Spleen (tissue), 11 donors: ENCODE measurements around the gene TBX2. TPM values are rescaled to one million over a fixed set of nuclear protein-coding genes. Genes with fewer than 3 reads are reported as not detected.

ENCODE experiments used
- DNase-seq: peaks from one replicate; pipeline ENCODE4 v3.0.0-alpha.2; 2020
- H3K27ac ChIP-seq, 8 donors: fragments of 200-600 bp; sonication (generic) in 7 of 8; 1 replicate in 4 of 8; 2 replicates in 4 of 8; pipeline versions ENCODE4 v1.5.0 to v1.8.0; 2016 to 2021; ENCODE audit warnings: inconsistent platforms in 4 of 8, mild to moderate bottlenecking in 4 of 8, moderate library complexity in 1 of 8
- H3K27me3 ChIP-seq, 7 donors: fragments of 200-600 bp; sonication (generic) in 6 of 7; replicated peaks in 1 of 7; 1 replicate in 4 of 7; 2 replicates in 3 of 7; pipeline versions ENCODE4 v1.5.0 to v1.8.0; 2016 to 2021; ENCODE audit warnings: inconsistent platforms in 3 of 7, mild to moderate bottlenecking in 1 of 7
- H3K36me3 ChIP-seq, 6 donors: fragments of 200-600 bp; sonication (generic) in 5 of 6; 1 replicate in 4 of 6; 2 replicates in 2 of 6; pipeline versions ENCODE4 v1.5.0 to v1.8.0; 2016 to 2021; ENCODE audit warnings: inconsistent platforms in 2 of 6
- H3K4me1 ChIP-seq, 6 donors: fragments of 200-600 bp; sonication (generic) in 5 of 6; 1 replicate in 3 of 6; 2 replicates in 3 of 6; pipeline versions ENCODE4 v1.5.0 to v1.8.0; 2016 to 2021; ENCODE audit warnings: inconsistent platforms in 3 of 6
- H3K4me3 ChIP-seq, 8 donors: fragments of 200-600 bp; sonication (generic) in 7 of 8; 1 replicate in 4 of 8; 2 replicates in 4 of 8; pipeline versions ENCODE4 v1.5.0 to v1.8.0; 2016 to 2021; ENCODE audit warnings: inconsistent platforms in 4 of 8, mild to moderate bottlenecking in 4 of 8, moderate library complexity in 2 of 8
- H3K9me3 ChIP-seq, 8 donors: fragments of 200-600 bp; sonication (generic) in 7 of 8; 1 replicate in 4 of 8; 2 replicates in 4 of 8; pipeline versions ENCODE4 v1.5.0 to v1.8.0; 2016 to 2021; ENCODE audit warnings: inconsistent platforms in 4 of 8
- POLR2A ChIP-seq, 3 donors: fragments of 450-650 bp; IDR thresholded peaks; one replicate each; pipeline ENCODE4 v1.5.1; 2017; ENCODE audit warnings: antibody characterized with exemption in 3 of 3, mild to moderate bottlenecking in 1 of 3
- POLR2AphosphoS5 ChIP-seq, 3 donors: sonication (generic); formaldehyde crosslinking; IDR thresholded peaks; one replicate each; pipeline ENCODE4 v1.5.1; 2017; ENCODE audit warnings: antibody characterized with exemption in 3 of 3
- WGBS, 5 donors: extraction: QIAGEN DNeasy Blood & Tissue Kit in 3 of 5; methylation state at CpG; one replicate each; pipeline versions ENCODE4 v1.1.5 to v1.1.7; 2013 to 2018; 5-methylcytosine and 5-hydroxymethylcytosine counted together
- intact Hi-C: fragments of 100-400 bp; cut with DNase I; formaldehyde crosslinking; loops from one replicate; pipeline ENCODE4 v1.15.0; 2023; ENCODE audit warnings: low total_unique reads
- polyA plus RNA-seq, 3 donors: library from polyadenylated mRNA; stranded (reverse); fragments of 200-250 nt; gene quantifications; one replicate each; pipeline ENCODE4 v1.2.1, GENCODE V29; 2013
- total RNA-seq, 7 donors: library from RNA; depleted of rRNA in 3 of 7; stranded (reverse); fragments of >200 nt in 3 of 7; fragmentation: NEBNext Ultra II Directional in 4 of 7; extraction: Animal tissue kit (Norgen Biotek cat#: 25700) in 4 of 7; gene quantifications; one replicate each; pipeline versions ENCODE4 v1.1.0 to v1.2.1, GENCODE V29; 2016 to 2021
- TF ChIP-seq, protein P1 (sequence below), 11 experiments: fragments of 200-600 bp in 7 of 11; fragments of 450-650 bp in 4 of 11; sonication (generic) in 4 of 11; IDR thresholded peaks in 8 of 11; conservative IDR thresholded peaks in 3 of 11; 1 replicate in 7 of 11; 2 replicates in 4 of 11; pipeline versions ENCODE4 v1.4.0 to v1.8.0; 2016 to 2021; ENCODE audit warnings: antibody characterized with exemption in 11 of 11, inconsistent platforms in 4 of 11, mild to moderate bottlenecking in 1 of 11
- donor health status: healthy with polysubstance abuse.
- donor health status: DM: no; HTN: no; CAD: no; lungs with moderate emphysema.
- donor health status: DM: no; HTN: no; CAD: no.
- donor health status: Bipolar disorder and iron deficiency.
- donor health status: healthy.
- donor health status: DM: no; HTN: no; CAD: no.
- donor health status: DM: yes; HTN: yes; CAD: no.

The TBX2 gene
- total and polyA plus RNA-seq, 10 donors = 6.4 to 57.6 (median 24.1) TPM

DNA sequence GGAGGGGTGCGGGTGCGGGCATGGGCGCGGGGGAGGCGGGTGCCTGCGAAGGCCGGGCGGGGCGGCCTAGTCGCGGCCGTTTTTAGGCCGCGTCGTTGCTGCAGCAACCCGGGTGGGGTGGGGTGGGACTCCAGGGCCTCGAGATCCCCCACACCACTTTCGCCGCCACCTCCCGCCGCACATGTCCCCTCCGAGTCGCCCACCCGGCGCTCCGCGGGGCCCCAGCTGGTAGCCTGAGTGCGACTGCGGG is 11.3 kb downstream of the TBX2 start:
- intact Hi-C loops = loop anchor here (10.0 kb wide), 1 partner anchor 686 kb away; no protein-coding TSS in a partner anchor
- H3K9me3 ChIP-seq = no peaks in the 10 kb centered on the region
- H3K27ac ChIP-seq = peak overlapping the region in 7 of 8 donors; percentile 69 to 84 (median 76)
- H3K36me3 ChIP-seq = peaks cover 0 to 20% (median 0%) of the 10 kb centered on the region in 6 donors
- no peak for DNase-seq
- peaks cover 28 to 84% (median 60%) of the 10 kb centered on the region in 6 donors for H3K4me1 ChIP-seq
- H3K4me3 ChIP-seq = peak overlapping the region; percentile 28 to 75 (median 60)
- TF ChIP-seq POLR2A (IDR thresholded peaks at IDR 0.05) (no peak), POLR2AphosphoS5 (IDR thresholded peaks at IDR 0.05) (no peak)
- TF ChIP-seq, protein P1, sequence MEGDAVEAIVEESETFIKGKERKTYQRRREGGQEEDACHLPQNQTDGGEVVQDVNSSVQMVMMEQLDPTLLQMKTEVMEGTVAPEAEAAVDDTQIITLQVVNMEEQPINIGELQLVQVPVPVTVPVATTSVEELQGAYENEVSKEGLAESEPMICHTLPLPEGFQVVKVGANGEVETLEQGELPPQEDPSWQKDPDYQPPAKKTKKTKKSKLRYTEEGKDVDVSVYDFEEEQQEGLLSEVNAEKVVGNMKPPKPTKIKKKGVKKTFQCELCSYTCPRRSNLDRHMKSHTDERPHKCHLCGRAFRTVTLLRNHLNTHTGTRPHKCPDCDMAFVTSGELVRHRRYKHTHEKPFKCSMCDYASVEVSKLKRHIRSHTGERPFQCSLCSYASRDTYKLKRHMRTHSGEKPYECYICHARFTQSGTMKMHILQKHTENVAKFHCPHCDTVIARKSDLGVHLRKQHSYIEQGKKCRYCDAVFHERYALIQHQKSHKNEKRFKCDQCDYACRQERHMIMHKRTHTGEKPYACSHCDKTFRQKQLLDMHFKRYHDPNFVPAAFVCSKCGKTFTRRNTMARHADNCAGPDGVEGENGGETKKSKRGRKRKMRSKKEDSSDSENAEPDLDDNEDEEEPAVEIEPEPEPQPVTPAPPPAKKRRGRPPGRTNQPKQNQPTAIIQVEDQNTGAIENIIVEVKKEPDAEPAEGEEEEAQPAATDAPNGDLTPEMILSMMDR (IDR thresholded peaks at IDR 0.05 in 8 of 11, conservative IDR thresholded peaks at IDR 0.05 in 3 of 11) = peak in 4 of 11 experiments; percentile 17 to 39 (median 31)
- peaks cover 3 to 94% (median 66%) of the 10 kb centered on the region in 7 donors for H3K27me3 ChIP-seq
- WGBS, 5 donors = 0 to 6% (median 2%) methylated on average over 5 to 29 of the region's 29 CpGs

DNA sequence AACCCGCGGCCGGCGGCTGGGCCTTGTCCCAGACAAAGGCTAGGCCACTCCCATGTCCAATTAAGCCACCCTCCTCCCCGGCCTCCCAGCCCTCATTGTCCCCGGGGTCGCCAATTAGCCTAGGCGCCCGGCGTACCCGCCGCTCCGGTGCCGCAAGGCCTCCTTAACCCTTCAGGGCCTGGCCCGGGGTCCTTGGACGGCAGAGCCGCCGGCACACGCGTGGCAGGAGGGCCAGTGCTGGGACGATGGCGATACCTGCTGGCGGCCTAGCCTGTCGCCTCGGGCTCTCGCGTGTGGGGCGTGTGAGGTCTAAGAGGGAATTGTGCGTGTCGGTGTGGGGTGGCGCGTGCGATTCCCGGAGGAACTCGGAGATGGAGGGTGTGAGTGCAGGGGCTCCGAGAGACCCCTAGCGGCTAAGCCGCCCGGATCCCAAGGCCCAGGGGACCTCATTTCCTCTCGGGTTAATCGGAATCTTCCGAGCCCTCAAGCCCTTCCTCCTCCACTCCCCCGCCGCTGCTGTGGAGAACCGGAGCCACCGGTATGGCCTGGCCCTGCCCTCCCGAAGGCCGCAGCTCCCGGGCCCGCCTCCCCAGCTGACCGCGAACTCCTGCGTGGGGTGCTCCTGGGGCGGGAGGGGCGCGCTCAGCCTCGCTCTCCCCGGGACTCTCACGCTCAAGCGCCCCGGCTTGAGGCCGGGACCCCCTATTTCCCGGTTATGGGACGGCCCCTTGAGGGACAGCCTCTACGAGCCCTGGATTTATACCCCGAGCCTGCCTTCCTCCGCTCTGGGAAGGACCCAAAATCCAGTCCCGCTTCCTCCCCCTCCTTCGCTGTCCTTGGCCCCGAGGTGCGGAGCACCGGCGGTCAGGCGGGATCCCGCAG is 11.9 kb downstream of the TBX2 start:
- peak overlapping the region; percentile 43 to 84 (median 76) for H3K27ac ChIP-seq
- H3K27me3 ChIP-seq = peaks cover 3 to 93% (median 63%) of the 10 kb centered on the region in 7 donors
- peak; percentile 85 for DNase-seq
- H3K36me3 ChIP-seq = peaks cover 0 to 18% (median 0%) of the 10 kb centered on the region in 6 donors
- TF ChIP-seq, protein P1 (IDR thresholded peaks at IDR 0.05 in 8 of 11, conservative IDR thresholded peaks at IDR 0.05 in 3 of 11) = no peak
- TF ChIP-seq POLR2AphosphoS5 (IDR thresholded peaks at IDR 0.05) = peak in 2 of 3 donors; percentile 51 to 69
- H3K4me3 ChIP-seq = peak overlapping the region; percentile 28 to 75 (median 60)
- intact Hi-C loops = loop anchor here (10.0 kb wide), 1 partner anchor 687 kb away; no protein-coding TSS in a partner anchor
- peaks cover 28 to 85% (median 64%) of the 10 kb centered on the region in 6 donors for H3K4me1 ChIP-seq
- no peaks in the 10 kb centered on the region for H3K9me3 ChIP-seq
- 1 to 2% (median 2%) methylated on average over 23 to 75 of the region's 75 CpGs for WGBS, 5 donors

DNA sequence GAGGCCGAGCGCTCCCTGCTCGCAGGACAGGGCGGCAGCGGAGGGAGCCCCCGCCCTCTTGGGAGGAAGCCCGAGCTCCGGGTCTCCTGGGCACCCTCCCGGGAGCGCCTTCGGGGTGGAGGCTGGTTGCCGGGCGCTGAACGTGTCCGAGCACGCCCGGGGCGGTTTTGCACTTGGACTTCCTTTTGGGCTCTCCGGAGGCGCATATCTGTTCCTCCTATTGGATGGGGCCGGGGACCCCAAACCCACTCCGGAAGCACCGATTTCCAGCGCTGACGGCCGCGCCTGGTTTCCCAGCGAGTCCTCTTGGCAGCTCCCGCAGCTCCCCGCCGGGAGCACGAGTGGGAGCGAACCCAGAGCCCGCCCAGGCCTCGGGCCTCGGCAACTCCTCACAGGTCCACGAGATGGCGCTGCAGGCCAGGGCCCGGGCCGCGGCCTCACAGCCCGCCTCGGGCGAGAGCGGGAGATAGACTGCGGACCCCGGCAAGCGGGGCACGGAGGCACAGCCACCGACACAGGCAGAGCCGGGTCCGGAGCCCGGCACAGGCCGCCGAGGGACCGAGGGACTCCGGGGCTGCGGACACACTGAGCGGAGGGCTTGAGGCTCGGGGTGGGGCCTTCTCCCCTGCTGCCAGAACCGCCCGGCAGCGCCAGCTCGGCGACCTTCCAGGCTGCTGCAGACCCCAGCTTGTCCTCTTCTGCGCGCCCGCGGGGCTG is 12.7 kb downstream of the TBX2 start:
- Histone ChIP-seq H3K4me3 (peak overlapping the region; percentile 28 to 75 (median 60)), H3K36me3 (peaks cover 0 to 12% (median 0%) of the 10 kb centered on the region in 6 donors), H3K9me3 (no peaks in the 10 kb centered on the region), H3K27ac (peak overlapping the region; percentile 43 to 84 (median 76)), H3K27me3 (peaks cover 3 to 93% (median 63%) of the 10 kb centered on the region in 7 donors), H3K4me1 (peaks cover 31 to 87% (median 70%) of the 10 kb centered on the region in 6 donors)
- TF ChIP-seq POLR2A (IDR thresholded peaks at IDR 0.05) = no peak
- TF ChIP-seq, protein P1 (IDR thresholded peaks at IDR 0.05 in 8 of 11, conservative IDR thresholded peaks at IDR 0.05 in 3 of 11) = peak; percentile 90 to 100 (median 98)
- peak in 2 of 3 donors; percentile 57 to 79 for TF ChIP-seq POLR2AphosphoS5 (IDR thresholded peaks at IDR 0.05)
- intact Hi-C loops = loop anchor here (10.0 kb wide), 1 partner anchor 688 kb away; no protein-coding TSS in a partner anchor
- peak; percentile 95 for DNase-seq
- WGBS, 5 donors = 0 to 1% (median 1%) methylated on average over 31 to 69 of the region's 69 CpGs
